Measurements from ENCODE around the gene OR7D4. TPM values are rescaled to one million over a fixed set of nuclear protein-coding genes. Genes with fewer than 3 reads are reported as not detected.
"Not testable (repeated sequence)": the region's sequence is repeated elsewhere in the genome, so short reads cannot be mapped to it uniquely, and the experiment has no call there.

Gene OR7D4
- total RNA-seq, result not detected

DNA sequence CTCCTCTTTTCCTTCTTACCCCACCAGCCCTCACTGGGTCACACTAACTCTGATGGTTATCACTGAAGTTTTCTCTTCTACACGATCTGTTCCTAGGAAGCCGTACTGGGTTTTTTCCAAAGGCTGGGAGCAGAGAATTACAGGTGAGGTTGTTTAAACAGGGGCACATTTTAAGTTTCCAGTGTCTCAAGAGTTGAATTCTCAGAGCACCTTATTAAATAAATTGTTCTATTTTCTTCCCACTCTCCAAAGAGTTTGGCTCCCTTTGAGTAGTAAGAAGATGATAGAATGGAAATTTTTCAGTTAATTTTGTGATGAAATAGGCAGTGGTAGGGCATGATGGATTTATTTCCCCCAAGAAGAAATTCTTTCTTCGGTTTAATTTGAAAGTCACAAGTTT lies at the start of gene OR7D4:
OR7D4 (minus strand) TSS at position 101 of the 400 bp plus-strand sequence. CDS start 4,752 bp downstream, outside the sequence.
- DNase-seq (ENCODE audit: low spot score), result no peak

DNA sequence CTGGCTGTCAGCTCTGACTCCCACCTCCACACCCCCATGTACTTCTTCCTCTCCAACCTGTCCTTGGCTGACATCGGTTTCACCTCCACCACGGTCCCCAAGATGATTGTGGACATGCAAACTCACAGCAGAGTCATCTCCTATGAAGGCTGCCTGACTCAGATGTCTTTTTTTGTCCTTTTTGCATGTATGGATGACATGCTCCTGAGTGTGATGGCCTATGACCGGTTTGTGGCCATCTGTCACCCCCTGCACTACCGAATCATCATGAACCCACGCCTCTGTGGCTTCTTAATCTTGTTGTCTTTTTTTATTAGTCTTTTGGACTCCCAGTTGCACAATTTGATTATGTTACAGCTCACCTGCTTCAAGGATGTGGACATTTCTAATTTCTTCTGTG lies 31.8 kb upstream of the OR7D4 start:
- DNase-seq (ENCODE audit: low spot score), result no peak

DNA sequence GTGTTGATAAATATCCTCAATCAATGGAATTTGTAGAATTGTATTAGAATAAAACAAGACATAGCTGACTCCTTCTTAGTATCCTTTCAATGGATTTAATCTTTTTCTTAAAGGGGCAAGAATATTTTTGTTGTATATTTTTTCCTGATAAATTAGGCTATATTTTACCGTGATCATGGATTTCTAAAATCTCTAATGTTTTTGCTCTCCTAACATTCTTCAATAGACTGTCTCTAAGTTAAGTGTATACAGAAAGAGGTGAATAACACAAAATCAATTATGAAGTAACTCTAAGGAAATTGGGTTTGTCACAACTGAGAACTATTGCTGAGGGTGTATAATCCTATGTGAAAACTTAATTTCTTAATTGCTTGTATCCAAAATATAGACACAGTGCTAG lies 31.2 kb upstream of the OR7D4 start, which contains the start of gene OR7E24:
OR7E24 (plus strand) TSS at position 301 of the 400 bp plus-strand sequence. CDS start 114 bp downstream, outside the sequence.
- no peak for DNase-seq (ENCODE audit: low spot score)

DNA sequence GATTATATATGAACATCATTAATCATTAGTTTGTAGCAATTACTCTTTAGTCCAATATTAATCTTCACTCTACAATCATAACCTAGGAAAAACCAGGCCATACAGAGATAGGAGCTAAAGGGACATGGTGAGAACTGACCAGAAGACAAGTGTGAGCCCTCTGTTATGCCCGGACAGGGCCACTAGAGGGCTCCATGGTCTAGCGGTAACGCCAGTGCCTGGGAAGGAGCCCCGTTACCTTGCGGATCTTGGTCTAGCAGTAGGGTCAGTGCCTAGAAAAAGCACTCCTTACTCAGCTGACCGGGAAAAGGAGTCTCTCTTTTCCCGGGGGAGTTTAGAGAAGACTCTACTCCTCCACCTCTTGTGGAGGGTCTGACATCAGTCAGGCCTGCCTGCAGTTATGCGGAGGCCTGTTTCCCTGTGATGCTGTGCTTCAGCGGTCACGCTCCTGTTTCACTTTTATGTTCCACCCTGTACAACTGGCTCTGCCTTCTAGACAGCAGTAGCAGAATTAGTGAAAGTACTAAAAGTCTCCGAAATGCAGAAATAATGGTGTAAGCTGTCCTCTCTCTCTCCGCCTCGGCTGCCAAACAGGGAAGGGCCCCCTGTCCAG lies 13.8 kb downstream of the OR7D4 start:
- DNase-seq (ENCODE audit: low spot score), result peak; percentile 67

DNA sequence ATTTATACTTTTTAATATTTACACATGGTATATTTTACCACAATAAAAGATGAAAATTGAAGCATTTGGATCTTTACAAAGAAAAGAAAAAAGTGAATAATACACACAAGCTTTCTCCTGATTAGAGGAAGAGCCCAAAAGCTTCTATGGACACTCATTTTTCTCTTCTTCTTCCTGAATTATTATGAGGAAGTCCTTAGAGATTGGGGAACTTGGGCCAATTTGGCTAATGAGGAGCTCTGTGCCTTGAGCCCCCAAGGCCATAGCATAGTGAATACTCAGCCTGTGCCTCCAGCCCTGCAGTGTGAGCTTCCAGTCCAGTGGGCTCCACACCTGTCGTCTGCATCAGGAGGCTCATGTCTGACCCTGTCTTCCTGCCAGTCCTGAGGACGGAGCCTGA lies 21.3 kb downstream of the OR7D4 start:
- not testable (repeated sequence) for DNase-seq (ENCODE audit: low spot score)

DNA sequence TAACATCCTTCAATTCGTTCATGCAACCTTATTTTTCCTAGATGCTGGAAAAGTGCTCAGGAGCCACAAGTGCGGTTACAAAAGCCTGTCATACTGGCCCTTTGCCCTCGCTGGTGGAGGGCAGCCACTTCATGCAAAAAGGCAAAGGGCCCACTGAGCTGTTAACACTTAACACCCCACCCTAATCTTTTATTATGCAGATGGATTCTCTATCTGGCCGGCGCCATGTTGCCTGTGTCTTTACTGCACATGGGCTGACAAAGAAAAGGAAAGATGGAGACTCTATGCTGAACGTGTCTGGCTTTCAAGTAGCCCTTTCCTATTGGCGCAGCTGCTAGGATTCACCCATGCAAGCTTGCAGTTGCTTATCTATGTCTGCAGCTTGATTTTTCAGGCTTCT lies 29.9 kb downstream of the OR7D4 start:
- no peak for DNase-seq (ENCODE audit: low spot score)

DNA sequence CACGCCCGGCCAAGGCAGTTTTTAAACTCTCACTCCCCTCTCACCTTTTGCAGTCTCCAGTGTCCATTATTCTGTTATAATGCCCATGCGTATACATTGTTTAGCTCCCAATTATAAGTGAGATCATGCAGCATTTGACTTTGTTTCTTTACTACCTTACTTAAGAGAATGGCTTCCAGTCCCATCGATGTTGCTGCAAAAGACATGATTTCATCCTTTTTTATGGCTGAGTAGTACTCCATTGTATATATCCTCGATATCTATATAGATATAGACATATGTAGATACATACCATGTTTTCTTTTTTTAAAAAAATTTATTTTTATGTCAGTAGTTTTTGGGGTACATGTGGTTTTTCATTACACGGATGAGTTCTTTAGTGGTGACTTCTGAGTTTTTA lies 32.2 kb downstream of the OR7D4 start:
- DNase-seq (ENCODE audit: low spot score), result no peak

DNA sequence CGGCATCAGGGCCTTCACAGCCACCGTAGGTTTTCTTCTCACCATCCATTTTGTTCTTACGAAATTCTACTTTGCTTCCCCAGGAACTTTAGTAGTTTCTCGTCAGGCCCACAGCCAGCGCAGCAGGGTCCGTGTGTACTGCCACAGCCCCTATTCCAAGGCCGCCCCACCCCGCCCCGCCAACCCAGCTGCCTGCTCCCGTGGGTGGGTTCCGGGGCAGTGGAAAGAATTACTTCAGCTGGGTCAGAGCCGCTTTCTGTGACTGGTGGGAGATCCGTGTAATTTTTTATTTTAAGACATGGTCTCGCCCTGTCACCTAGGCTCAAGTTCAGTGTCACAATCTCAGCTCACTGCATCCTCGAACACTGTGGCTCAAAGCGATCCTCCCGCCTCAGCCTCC lies 36.4 kb downstream of the OR7D4 start:
- no peak for DNase-seq (ENCODE audit: low spot score)

DNA sequence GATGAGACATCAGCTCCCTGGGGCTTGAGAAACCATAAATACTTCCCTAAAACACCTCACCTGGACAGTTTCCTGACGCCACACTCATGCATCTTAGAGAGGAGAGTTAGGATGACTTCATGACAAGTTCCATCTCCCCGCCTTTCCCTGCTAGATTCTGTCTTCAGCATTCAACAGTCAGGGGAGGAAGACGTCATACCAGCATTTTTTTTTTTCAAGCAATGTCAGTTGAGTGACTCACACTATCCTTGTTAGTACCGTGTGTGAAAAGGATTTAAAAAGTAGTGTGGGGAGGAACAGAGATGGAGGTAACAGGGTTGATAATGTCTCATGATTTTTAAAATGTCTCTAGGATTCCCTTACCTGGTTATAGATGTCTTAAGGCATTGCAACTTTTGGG lies 40.5 kb downstream of the OR7D4 start, which contains the start of gene OR7D2:
OR7D2 (plus strand) TSS at position 79 of the 400 bp plus-strand sequence. CDS start 6,803 bp downstream, outside the sequence.
- no peak for DNase-seq (ENCODE audit: low spot score)

DNA sequence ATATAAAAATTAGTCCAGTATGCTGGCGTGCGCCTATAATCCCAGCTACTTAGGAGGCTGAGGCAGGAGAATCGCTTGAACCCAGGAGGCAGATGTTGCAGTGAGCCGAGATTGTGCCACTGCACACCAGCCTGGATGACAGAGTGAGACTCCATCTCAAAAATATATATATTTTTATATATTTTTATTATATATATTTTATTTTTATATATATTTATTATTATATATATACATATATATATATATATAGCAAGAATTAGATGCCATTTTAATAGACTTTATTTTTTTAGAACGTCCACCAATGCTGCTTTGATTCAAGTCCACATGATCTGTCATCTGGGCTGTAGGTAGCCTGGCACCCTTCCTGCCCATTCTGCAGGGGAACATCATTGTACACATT lies 44.1 kb downstream of the OR7D4 start:
- no peak for DNase-seq (ENCODE audit: low spot score)

DNA sequence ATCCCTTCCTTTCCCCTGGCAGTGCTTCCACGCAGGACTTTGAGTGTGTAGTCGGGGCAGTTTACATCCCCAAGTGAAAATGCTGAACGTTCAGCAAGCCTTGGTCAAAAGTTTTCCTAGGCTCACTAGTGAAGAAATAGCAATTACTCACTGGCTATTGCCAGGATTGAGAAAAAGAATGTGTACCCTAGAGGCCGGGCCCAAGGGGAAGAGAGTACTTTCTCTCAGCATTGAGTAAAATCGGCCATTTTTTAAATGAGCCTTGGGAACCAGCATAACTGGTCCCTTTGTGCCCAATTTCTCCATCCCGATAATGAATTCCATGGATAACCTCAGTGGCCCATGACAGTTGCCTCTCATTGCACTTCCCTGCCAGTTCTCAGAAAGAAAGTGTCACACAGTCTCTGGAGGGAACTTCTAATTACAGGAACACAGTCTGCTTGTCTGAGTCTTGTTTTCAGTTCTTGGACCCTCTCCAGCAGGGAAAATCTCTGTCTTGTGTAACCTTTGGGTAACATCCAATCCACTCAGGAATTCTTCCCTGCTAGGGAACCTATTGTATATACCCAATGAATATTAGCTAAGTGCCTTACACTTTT lies 47.9 kb downstream of the OR7D4 start:
- no peak for DNase-seq (ENCODE audit: low spot score)

DNA sequence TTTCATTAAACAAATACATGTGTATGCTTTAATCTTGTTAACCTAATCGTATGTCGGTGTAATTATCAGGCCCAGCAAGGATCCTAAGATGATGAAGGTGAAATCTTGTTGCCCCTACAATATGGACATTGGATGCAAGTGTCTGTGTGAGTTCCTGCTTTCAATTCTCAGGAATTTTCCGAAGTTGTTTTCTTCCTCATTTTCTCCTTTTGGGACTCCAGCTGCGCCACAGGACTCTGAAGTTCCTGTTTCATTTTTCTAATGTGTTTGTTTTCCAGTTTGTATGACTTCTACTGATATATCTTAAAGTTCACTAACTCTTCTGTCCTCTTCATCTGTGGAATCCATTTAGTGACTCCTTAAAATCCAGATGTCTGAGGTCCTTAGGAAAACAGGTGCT lies 52.5 kb downstream of the OR7D4 start:
- no peak for DNase-seq (ENCODE audit: low spot score)

DNA sequence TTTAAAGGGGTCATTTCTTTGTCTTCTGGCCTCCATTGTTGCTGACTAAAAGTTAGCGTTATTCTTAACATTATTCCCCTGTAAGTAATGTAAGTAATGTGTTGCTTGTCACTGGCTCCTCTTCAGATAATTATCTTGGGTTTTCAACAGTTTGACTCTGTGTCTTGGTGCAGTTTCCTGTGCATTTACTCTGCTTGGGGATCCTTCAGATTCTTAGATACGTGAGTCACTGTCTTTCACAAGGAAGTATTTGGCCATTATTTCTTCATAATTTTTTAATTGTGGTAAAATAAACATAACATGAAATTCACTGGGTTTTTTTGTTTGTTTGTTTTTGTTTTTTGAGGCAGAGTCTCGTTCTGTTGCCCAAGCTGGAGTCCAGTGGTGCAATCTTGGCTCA lies 54.1 kb downstream of the OR7D4 start:
- no peak for DNase-seq (ENCODE audit: low spot score)

DNA sequence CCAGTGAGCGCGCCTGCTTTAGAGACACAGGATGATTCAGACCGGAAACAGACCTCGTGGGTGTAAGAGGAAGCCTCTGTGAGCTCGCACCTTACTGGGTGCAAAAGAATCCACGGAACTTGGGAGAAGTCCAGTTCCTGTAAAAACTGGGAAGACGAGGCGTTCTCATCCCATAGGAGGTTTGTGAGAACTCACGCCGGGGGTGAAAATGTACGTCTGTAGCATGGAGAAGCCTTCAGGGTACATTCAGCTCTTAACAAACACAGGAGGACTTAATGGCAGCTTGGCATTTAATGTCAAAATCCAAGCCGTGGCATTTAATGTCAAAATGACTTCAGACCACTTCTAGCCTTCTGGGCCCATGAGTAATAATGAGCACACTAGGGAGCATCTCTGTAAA lies 58.0 kb downstream of the OR7D4 start:
- no peak for DNase-seq (ENCODE audit: low spot score)

Other genes with a start within 250 kb of the OR7D4 start
- gene MUC16, start 209.2 kb downstream of the OR7D4 start, total RNA-seq, result 0.18 TPM
- not detected for gene OR1M1, start 132.5 kb downstream of the OR7D4 start, total RNA-seq
- not detected for gene OR7G2, start 112.1 kb downstream of the OR7D4 start, total RNA-seq
- not detected for gene OR7G1, start 103.8 kb downstream of the OR7D4 start, total RNA-seq
- gene OR7G3, start 92.6 kb downstream of the OR7D4 start, total RNA-seq, result not detected
- gene ZNF317, start 79.2 kb downstream of the OR7D4 start, total RNA-seq, result 35.7 TPM
- gene OR7D2, start 40.6 kb downstream of the OR7D4 start, total RNA-seq, result not detected
- gene OR7E24, start 31.3 kb upstream of the OR7D4 start, total RNA-seq, result not detected
- gene ZNF699, start 90.2 kb upstream of the OR7D4 start, total RNA-seq, result 8.9 TPM
- gene ZNF559, start 104.6 kb upstream of the OR7D4 start, total RNA-seq, result 43.8 TPM
- gene ZNF177, start 143.4 kb upstream of the OR7D4 start, total RNA-seq, result 3.7 TPM
- gene ZNF266, start 216.0 kb upstream of the OR7D4 start, total RNA-seq, result 40.5 TPM